Nephron progenitor cell (in vitro differentiated cells): ENCODE data around the gene THSD4.

ENCODE experiments used
- DNase-seq: peaks from one replicate; pipeline ENCODE4 v3.0.0; 2021
- H3K27ac Mint-ChIP-seq: 2 replicates; pipeline ENCODE4 v1.8.0; 2021; ENCODE audit warnings: mild to moderate bottlenecking, moderate library complexity, mixed read lengths
- H3K27me3 Mint-ChIP-seq: 2 replicates; pipeline ENCODE4 v1.8.0; 2021; ENCODE audit warnings: mild to moderate bottlenecking, low read depth, mixed read lengths; ENCODE audit not compliant: poor library complexity
- H3K36me3 Mint-ChIP-seq: 2 replicates; pipeline ENCODE4 v1.8.0; 2021; ENCODE audit warnings: low read depth, mixed read lengths
- H3K4me1 Mint-ChIP-seq: 2 replicates; pipeline ENCODE4 v1.8.0; 2021; ENCODE audit warnings: mixed read lengths
- H3K4me3 Mint-ChIP-seq: 2 replicates; pipeline ENCODE4 v1.8.0; 2021; ENCODE audit warnings: mild to moderate bottlenecking, moderate library complexity, mixed read lengths
- H3K9me3 Mint-ChIP-seq: 2 replicates; pipeline ENCODE4 v1.8.0; 2021; ENCODE audit warnings: mild to moderate bottlenecking, moderate library complexity, mixed read lengths
- CTCF ChIP-seq: fragments of 200-600 bp; sonication (generic); IDR thresholded peaks from 2 replicates; pipeline ENCODE4 v1.5.0; 2021; ENCODE audit warnings: antibody characterized with exemption

THSD4 gene

GRCh38 chr15:71757741-71758530 is 642.7 kb downstream of the THSD4 start:
- DNase-seq: peak; percentile 45
- no peak for TF ChIP-seq CTCF
- Mint-ChIP-seq H3K4me3 (no peak overlapping the region), H3K4me1 (peaks cover 8% of the 10 kb centered on the region), H3K27me3 (no peaks in the 10 kb centered on the region), H3K27ac (peak overlapping the region; percentile 62), H3K9me3 (peaks cover 47% of the 10 kb centered on the region), H3K36me3 (peaks cover 40% of the 10 kb centered on the region)

GRCh38 chr15:71758711-71759110 is 643.4 kb downstream of the THSD4 start:
- Mint-ChIP-seq H3K36me3 (peaks cover 40% of the 10 kb centered on the region), H3K4me1 (peaks cover 8% of the 10 kb centered on the region), H3K27me3 (no peaks in the 10 kb centered on the region), H3K4me3 (no peak overlapping the region), H3K27ac (peak overlapping the region; percentile 48), H3K9me3 (peaks cover 47% of the 10 kb centered on the region)
- no peak for DNase-seq
- TF ChIP-seq CTCF: no peak

- DNase-seq: no peak
- Mint-ChIP-seq H3K36me3 (peaks cover 46% of the 10 kb centered on the region), H3K9me3 (peaks cover 39% of the 10 kb centered on the region), H3K4me3 (no peak overlapping the region), H3K27ac (no peak overlapping the region), H3K4me1 (peaks cover 8% of the 10 kb centered on the region), H3K27me3 (no peaks in the 10 kb centered on the region)
- no peak for TF ChIP-seq CTCF
Measured at GRCh38 chr15:71760852-71761251, 645.6 kb downstream of the THSD4 start.

GRCh38 chr15:71761649-71762048 is 646.4 kb downstream of the THSD4 start:
- no peak overlapping the region for H3K4me3 Mint-ChIP-seq
- H3K27me3 Mint-ChIP-seq: no peaks in the 10 kb centered on the region
- TF ChIP-seq CTCF: no peak
- peaks cover 35% of the 10 kb centered on the region for H3K9me3 Mint-ChIP-seq
- no peak for DNase-seq
- no peak overlapping the region for H3K27ac Mint-ChIP-seq
- peaks cover 54% of the 10 kb centered on the region for H3K36me3 Mint-ChIP-seq
- H3K4me1 Mint-ChIP-seq: peaks cover 8% of the 10 kb centered on the region

GRCh38 chr15:71768184-71768583 is 652.9 kb downstream of the THSD4 start:
- H3K27ac Mint-ChIP-seq: no peak overlapping the region
- H3K36me3 Mint-ChIP-seq: peaks cover 46% of the 10 kb centered on the region
- no peaks in the 10 kb centered on the region for H3K4me1 Mint-ChIP-seq
- no peak overlapping the region for H3K4me3 Mint-ChIP-seq
- H3K27me3 Mint-ChIP-seq: no peaks in the 10 kb centered on the region
- peaks cover 26% of the 10 kb centered on the region for H3K9me3 Mint-ChIP-seq
- DNase-seq: no peak
- no peak for TF ChIP-seq CTCF

- no peak for DNase-seq
- H3K4me1 Mint-ChIP-seq: peaks cover 2% of the 10 kb centered on the region
- no peak overlapping the region for H3K4me3 Mint-ChIP-seq
- peaks cover 19% of the 10 kb centered on the region for H3K36me3 Mint-ChIP-seq
- peaks cover 15% of the 10 kb centered on the region for H3K9me3 Mint-ChIP-seq
- H3K27me3 Mint-ChIP-seq: no peaks in the 10 kb centered on the region
- H3K27ac Mint-ChIP-seq: no peak overlapping the region
- no peak for TF ChIP-seq CTCF
Measured at GRCh38 chr15:71773206-71773859, 658.1 kb downstream of the THSD4 start.
